Stimulated activated naive CD8-positive, alpha-beta T cell treated with anti-CD3 and anti-CD28 coated beads, Interleukin-15, amount 100 ng/mL, for 72 hours (primary cell): ENCODE results near the gene ZCCHC14.

Experiments
- ATAC-seq: fragments of 150-1000 bp; cut with Tn5 transposase; 2 replicates; pipeline ENCODE4 v1.10.0; 2021; ENCODE audit warnings: mild to moderate bottlenecking, moderate library complexity
- DNase-seq, 2 donors: peaks; one replicate each; pipeline ENCODE4 v3.0.0; 2021 to 2022
- H3K27ac Mint-ChIP-seq, 2 donors: one replicate each; pipeline ENCODE4 v1.8.0; 2022; ENCODE audit warnings: mild to moderate bottlenecking in 2 of 2, mixed read lengths in 2 of 2, moderate library complexity in 2 of 2
- H3K27me3 Mint-ChIP-seq: one replicate; pipeline ENCODE4 v1.8.0; 2022; ENCODE audit warnings: mixed read lengths
- H3K4me1 Mint-ChIP-seq: one replicate; pipeline ENCODE4 v1.8.0; 2022; ENCODE audit warnings: mild to moderate bottlenecking, mixed read lengths
- H3K4me3 Mint-ChIP-seq, 2 donors: one replicate each; pipeline ENCODE4 v1.8.0; 2022; ENCODE audit warnings: mild to moderate bottlenecking in 2 of 2, mixed read lengths in 2 of 2, moderate library complexity in 1 of 2
- H3K9me3 Mint-ChIP-seq, 2 donors: one replicate each; pipeline ENCODE4 v1.8.0; 2022; ENCODE audit warnings: mixed read lengths in 2 of 2

Gene ZCCHC14

DNA sequence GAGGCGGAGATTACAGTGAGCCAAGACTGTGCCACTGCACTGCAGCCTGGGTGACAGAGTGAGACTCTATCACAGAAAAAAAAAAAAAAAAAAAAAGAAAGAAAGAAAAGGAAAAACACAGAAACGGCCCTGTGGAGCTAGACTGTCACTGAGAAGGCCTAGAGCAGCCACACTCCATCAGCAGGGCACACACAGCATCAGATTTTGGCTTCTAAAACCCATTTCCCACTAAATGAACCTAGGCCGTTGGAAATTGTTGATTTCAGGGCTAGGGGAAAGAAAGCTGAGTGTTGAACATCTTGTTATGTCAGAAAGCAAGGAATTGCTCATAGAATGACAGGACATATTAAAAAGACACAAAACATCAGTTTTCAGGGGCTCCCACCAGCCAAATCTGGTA lies 48.9 kb downstream of the ZCCHC14 start:
- ATAC-seq (no peak), DNase-seq (no peak)
- Mint-ChIP-seq H3K9me3 (no peaks in the 10 kb centered on the region), H3K27ac (no peak overlapping the region), H3K4me3 (no peak overlapping the region), H3K27me3 (no peaks in the 10 kb centered on the region), H3K4me1 (no peaks in the 10 kb centered on the region)

DNA sequence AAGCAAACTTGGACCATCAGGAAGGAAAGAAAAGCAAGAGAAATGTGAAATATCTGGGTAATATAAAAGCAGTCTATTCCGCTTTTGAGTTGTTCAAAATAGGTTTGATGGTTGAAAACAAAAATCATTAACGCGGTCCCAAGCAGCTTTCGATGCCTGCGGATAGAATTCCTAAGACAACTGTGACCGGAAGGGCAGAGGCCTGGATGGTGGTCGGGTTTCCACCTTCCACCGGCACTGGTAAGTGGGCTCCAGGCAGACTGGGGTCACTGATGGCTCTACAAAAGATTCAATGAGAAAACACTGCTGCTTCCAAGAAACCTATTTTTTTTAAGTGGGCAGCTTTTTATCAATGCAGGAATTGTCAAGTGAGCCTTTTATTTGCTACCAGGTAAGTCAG lies 49.8 kb downstream of the ZCCHC14 start:
- H3K4me1 Mint-ChIP-seq = peaks cover 3% of the 10 kb centered on the region
- H3K9me3 Mint-ChIP-seq = no peaks in the 10 kb centered on the region
- DNase-seq = no peak
- H3K27ac Mint-ChIP-seq = no peak overlapping the region
- no peak overlapping the region for H3K4me3 Mint-ChIP-seq
- no peak for ATAC-seq
- H3K27me3 Mint-ChIP-seq = no peaks in the 10 kb centered on the region

DNA sequence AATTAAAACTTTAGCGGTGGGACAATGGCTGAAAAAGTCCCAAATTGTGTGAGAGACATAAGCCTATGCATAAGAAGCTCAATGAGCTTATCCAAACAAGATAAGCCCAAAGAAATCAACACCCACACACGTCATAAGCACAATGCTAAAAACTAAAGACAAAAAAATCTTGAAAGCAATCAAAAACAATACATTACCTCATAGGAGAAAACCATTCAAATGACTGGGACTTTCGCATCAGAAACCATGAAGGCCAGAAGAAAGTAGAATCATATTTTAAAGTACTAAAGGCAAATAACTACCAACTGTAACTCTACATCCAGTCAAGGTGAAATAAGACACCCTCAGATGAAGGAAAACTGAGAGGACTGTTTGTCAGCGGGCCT lies 50.2 kb downstream of the ZCCHC14 start:
- Mint-ChIP-seq H3K4me3 (no peak overlapping the region), H3K4me1 (peaks cover 6% of the 10 kb centered on the region), H3K27me3 (no peaks in the 10 kb centered on the region), H3K9me3 (no peaks in the 10 kb centered on the region), H3K27ac (no peak overlapping the region)
- DNase-seq (no peak), ATAC-seq (no peak)

DNA sequence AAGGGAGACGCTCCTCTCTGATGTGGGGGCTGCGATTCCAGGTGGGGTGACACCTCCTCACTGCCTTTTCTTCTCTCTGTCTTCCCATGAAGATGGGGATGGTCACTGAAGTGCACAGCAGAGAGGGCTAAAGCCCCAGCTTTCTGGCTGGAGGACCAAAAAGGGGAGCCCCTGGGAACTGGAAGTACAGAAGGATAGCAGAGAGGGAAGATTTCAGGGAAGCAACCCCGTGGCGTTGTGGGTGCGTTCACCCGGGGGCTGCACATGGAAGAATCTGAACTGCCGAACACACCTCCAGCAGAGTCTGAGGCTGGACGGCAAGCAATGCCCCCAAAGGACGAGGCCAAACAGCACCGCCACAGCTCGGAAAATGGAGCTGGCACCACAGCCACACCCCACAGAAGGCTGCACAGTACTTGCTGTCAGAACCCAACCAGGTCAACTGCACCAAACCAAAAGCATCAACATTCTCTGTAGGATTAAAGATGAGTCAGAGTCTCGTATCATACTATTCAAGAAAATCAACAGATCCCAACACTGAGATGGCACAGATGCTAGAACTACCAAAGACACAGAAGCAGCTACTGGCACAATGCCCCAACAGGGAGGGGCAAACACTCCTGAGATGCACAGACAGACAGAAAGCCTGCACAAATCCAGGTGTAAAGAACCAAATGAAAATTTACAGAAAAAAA lies 50.8 kb downstream of the ZCCHC14 start:
- Mint-ChIP-seq H3K4me1 (peaks cover 10% of the 10 kb centered on the region), H3K27me3 (no peaks in the 10 kb centered on the region), H3K27ac (no peak overlapping the region), H3K4me3 (no peak overlapping the region), H3K9me3 (no peaks in the 10 kb centered on the region)
- DNase-seq = no peak
- ATAC-seq = peak; percentile 37

DNA sequence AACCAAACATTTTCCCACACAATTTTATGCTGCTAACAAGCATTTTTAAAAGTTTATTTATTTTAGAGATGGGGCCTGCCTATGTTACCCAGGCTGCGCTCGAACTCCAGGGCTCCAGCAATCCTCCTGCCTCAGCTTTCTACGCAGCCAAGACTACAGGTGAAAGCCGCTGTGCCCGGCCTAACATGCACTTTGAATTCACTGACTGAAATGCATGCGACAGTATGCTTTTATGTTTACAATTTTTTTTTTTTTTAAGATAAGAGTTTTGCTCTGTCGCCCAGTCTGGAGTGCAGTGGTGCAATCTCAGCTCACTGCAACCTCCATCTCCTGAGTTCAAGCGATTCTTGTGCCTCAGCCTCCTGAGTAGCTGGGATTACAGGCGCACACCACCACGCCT lies 52.9 kb downstream of the ZCCHC14 start:
- no peaks in the 10 kb centered on the region for H3K9me3 Mint-ChIP-seq
- peaks cover 31% of the 10 kb centered on the region for H3K4me1 Mint-ChIP-seq
- H3K4me3 Mint-ChIP-seq = no peak overlapping the region
- DNase-seq (no peak), ATAC-seq (no peak)
- no peak overlapping the region for H3K27ac Mint-ChIP-seq
- no peaks in the 10 kb centered on the region for H3K27me3 Mint-ChIP-seq

DNA sequence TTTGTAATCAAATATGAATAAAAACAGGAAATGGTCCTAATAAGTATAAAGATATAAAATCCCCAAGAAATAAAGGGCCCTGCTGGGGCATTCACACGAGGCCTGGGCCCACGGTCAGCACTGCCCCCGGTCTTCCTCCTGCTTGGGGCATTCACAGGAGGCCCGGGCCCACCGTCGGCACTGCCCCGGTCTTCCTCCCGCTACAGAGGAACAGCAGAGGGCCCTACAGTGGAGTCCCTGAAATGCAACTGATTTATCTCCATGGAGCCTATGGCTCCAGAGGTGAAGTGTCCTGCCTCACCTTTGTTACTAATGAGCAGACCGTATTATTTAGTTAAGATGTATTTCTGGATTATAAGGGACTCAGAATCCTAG lies 54.2 kb downstream of the ZCCHC14 start:
- Mint-ChIP-seq H3K27ac (no peak overlapping the region), H3K4me1 (peaks cover 33% of the 10 kb centered on the region), H3K4me3 (no peak overlapping the region), H3K27me3 (no peaks in the 10 kb centered on the region), H3K9me3 (no peaks in the 10 kb centered on the region)
- ATAC-seq (no peak), DNase-seq (no peak)

DNA sequence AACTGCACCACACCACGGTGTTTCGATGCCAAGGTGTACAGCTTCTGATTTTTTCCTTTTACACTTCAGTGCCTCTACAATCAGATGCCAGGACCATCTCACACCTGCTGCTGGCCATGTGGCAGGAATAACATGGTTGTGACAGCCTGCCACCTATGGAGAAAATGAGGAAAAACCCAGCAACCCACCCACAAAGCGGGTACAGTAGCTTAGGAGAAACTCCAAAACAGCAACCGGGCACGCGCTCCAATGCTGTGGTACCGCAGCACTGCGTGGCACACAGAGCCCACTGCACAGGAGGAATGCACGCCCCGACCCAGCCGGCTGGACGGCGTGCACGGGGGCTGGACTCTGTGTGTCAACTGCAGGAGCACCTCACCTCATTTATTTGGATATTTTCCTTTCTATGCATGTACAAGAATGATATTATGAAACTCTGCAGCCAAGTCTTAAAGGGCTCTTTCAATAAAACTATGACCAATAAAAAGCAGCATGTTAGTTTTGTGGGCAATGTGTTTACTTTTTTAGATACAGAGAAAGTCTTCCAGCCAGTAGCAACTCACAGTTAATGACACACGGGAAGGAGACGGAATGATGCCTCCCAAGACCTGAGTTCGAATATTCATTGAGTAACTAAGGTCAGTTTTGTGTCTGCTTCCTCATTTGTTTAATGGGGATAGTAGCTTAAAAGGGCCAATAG lies 54.8 kb downstream of the ZCCHC14 start:
- no peak for DNase-seq
- Mint-ChIP-seq H3K27me3 (no peaks in the 10 kb centered on the region), H3K4me3 (no peak overlapping the region), H3K27ac (no peak overlapping the region), H3K9me3 (no peaks in the 10 kb centered on the region), H3K4me1 (peaks cover 33% of the 10 kb centered on the region)
- ATAC-seq = no peak

DNA sequence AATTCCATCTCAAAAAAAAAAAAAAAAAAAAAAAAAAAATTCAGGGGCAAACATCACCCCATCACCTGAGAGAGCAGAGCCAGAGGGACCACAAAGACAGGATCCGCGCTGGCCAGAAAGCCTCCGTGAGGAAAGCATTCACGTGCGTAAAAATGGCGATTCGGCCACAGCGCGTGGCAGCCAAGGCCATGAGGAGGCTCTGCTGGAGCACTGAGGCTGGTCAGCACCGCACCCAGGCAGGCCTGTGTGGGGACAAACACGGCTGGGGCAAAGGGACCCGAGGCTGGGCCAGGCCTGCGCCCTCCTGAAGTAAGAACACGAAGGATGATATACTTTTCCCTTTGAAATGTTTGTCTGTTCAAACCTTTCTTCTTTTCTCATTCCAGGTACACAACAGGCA lies 55.5 kb downstream of the ZCCHC14 start:
- no peak overlapping the region for H3K4me3 Mint-ChIP-seq
- no peaks in the 10 kb centered on the region for H3K9me3 Mint-ChIP-seq
- H3K27ac Mint-ChIP-seq = no peak overlapping the region
- ATAC-seq (no peak), DNase-seq (no peak)
- H3K4me1 Mint-ChIP-seq = peaks cover 33% of the 10 kb centered on the region
- H3K27me3 Mint-ChIP-seq = no peaks in the 10 kb centered on the region

DNA sequence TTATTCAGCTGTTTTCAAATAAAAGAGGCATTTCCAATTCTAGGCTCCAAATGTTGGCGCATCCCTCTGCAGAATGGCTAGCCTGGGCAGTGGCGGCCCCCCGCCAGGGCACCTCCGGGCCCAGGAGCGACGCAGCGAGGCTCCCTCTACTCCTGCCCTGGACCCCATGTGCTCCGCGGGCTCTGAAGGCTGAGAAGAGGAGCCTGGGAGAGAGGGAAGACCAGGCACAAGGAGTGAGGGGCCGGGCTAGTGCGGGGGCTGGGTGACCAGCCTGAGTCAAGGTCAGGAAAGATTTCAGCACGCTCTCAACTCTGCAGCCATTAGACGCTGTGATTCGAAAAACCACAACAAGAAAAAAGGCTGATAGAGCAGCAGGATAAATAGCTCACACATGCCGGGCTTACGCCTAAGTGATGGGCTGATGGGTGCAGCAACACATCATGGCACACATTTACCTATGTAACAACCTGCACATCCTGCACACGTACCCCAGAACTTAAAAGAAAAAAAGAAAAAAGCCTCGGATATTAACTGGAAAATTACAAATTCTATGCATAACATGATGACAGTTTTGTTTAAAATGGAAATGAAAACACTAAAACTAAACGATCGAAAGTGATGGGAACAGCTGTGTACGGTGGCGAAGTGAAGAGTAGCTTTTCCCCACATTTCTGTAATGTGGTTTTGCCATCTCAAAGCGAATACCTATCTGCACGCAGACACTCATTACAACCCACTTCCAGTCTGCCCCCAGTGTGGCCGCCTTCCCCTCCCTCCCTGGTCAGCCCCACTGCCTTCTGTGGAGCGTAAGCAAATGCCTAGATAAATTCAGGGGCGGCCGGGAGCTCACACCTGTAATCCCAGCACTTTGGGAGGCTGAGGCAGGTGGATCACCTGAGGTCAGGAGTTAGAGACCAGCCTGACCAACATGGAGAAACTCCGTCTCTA lies 56.3 kb downstream of the ZCCHC14 start:
- H3K27me3 Mint-ChIP-seq = no peaks in the 10 kb centered on the region

DNA sequence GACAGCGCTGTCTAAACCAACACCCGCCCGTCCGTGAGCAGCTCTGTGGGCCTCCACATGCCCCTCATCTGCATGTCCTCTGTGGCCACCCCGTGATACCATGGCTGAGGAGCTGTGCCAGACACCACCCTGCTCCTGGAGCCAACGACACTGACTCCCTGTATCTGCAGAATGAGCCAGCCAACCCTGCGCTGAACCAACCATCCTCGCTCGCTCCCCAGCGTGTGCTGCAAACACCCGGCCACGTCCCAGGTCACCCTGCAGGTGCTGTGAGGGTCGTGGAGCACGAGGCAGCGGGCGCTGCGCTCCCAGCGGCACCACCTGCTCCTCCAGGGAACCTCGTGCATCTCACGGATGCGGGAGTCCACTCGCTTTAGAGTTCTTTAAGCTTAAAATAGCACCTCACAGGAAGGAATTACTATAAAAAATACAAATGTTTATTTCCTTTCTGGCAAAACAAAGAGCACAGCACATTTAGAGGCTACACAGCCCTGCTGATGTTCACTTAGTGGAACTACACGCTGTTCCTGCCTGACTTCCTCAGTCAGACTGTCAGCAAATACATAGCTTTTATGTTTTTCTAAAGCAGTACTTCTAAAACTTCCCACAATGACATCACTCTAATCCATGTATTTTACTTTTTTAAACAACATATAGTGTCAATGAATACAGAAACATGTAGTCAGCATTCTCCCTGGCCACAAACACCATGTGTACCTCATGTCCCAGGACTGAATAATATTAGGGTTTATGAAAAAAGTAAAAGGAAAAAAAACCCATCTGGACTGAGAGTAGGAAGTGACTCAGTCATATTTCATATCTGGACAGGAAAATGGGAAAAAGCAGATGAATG lies 57.2 kb downstream of the ZCCHC14 start:
- ATAC-seq = peak; percentile 13
- H3K27ac Mint-ChIP-seq = no peak overlapping the region

More for the DNA sequence above, 56.3 kb downstream of the ZCCHC14 start:
- Mint-ChIP-seq H3K4me3 (peak overlapping the region; percentile 52 to 62), H3K4me1 (peaks cover 33% of the 10 kb centered on the region), H3K27ac (peak overlapping the region in 1 of 2 donors; percentile 75), H3K9me3 (no peaks in the 10 kb centered on the region)
- peak; percentile 95 for ATAC-seq
- DNase-seq = peak; percentile 20 to 69

DNA sequence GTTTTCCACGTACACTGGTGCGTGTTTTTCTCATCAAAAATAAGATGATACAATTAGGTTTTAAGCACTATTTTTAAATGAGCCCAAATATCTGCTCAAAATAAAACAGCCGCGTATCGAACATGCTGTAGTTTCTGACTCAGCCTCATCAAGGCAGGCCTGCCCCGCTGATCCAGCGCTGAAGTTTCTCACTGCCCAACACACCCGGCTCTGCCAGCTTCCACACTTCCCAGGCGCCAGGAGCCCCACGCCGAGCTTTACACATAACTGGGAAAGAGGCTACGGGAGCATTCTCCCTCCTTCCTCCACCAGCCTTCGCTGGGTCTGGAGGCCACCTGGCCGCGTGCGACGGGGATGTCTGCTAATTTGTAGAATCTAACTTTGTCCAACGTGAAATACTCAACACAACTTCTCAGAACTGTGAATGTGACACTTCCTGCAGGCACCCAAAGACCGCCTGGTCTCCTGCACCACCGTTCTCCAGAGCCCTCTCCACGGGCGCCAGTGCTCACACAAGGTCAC lies 58.6 kb downstream of the ZCCHC14 start:
- DNase-seq (no peak), ATAC-seq (no peak)
- Mint-ChIP-seq H3K27me3 (no peaks in the 10 kb centered on the region), H3K27ac (no peak overlapping the region), H3K4me1 (peaks cover 35% of the 10 kb centered on the region), H3K4me3 (no peak overlapping the region), H3K9me3 (no peaks in the 10 kb centered on the region)

More for the DNA sequence above, 57.2 kb downstream of the ZCCHC14 start:
- no peaks in the 10 kb centered on the region for H3K27me3 Mint-ChIP-seq
- DNase-seq = no peak
- H3K4me3 Mint-ChIP-seq = peak overlapping the region; percentile 52 to 62
- no peaks in the 10 kb centered on the region for H3K9me3 Mint-ChIP-seq
- peaks cover 33% of the 10 kb centered on the region for H3K4me1 Mint-ChIP-seq

DNA sequence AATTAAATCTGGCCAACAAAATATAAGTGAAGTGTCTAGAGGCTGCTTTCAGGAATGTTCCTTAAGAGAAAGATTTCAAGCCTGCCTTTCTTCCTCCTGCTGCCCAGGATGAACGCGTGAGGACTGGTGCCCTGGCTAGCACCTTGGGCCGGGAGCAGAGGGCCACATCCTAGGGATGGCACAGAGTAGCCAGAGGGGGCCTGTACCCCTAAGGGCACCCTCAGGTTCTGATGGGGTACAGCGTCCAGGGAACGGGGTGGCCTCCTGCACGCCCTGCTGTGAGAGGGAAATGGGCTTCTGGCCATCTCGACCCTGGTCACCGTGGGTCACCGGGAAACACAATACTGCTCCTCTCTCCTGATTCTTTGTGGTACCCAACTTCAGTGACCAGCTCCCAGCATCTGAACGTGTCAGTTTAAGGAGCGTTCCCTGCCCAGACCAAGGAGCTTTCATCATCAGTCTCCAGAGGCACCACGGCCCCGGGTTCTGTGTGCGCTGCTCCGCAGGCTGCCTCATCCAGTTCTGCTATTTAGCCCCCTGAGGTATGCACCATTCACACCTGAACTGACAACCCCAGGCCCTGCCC lies 60.4 kb downstream of the ZCCHC14 start:
- Mint-ChIP-seq H3K9me3 (no peaks in the 10 kb centered on the region), H3K27ac (no peak overlapping the region), H3K4me3 (no peak overlapping the region)

DNA sequence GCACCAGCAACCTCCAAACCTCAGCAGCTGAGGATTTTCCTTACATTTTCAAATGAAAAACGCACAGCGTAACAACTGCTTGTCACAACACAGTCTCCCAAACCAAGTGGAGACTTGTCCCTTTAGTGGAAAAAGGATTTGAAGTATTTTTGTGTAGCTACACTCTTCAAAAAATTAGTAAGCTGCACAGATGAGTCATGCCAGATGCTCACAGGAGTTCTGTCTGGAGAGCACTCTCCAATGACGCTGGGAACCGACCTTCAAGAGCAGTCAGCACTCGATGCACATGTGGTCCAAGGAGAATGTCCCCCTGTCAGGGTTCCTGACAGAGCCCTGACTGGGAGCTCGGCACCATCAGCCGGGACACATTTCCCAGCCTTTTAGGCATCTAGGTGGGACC lies 60.9 kb downstream of the ZCCHC14 start:
- no peaks in the 10 kb centered on the region for H3K27me3 Mint-ChIP-seq
- DNase-seq (no peak), ATAC-seq (no peak)
- peaks cover 27% of the 10 kb centered on the region for H3K4me1 Mint-ChIP-seq
- no peak overlapping the region for H3K4me3 Mint-ChIP-seq
- no peak overlapping the region for H3K27ac Mint-ChIP-seq
- H3K9me3 Mint-ChIP-seq = no peaks in the 10 kb centered on the region

More for the DNA sequence above, 60.4 kb downstream of the ZCCHC14 start:
- ATAC-seq (no peak), DNase-seq (no peak)
- Mint-ChIP-seq H3K27me3 (no peaks in the 10 kb centered on the region), H3K4me1 (peaks cover 32% of the 10 kb centered on the region)

DNA sequence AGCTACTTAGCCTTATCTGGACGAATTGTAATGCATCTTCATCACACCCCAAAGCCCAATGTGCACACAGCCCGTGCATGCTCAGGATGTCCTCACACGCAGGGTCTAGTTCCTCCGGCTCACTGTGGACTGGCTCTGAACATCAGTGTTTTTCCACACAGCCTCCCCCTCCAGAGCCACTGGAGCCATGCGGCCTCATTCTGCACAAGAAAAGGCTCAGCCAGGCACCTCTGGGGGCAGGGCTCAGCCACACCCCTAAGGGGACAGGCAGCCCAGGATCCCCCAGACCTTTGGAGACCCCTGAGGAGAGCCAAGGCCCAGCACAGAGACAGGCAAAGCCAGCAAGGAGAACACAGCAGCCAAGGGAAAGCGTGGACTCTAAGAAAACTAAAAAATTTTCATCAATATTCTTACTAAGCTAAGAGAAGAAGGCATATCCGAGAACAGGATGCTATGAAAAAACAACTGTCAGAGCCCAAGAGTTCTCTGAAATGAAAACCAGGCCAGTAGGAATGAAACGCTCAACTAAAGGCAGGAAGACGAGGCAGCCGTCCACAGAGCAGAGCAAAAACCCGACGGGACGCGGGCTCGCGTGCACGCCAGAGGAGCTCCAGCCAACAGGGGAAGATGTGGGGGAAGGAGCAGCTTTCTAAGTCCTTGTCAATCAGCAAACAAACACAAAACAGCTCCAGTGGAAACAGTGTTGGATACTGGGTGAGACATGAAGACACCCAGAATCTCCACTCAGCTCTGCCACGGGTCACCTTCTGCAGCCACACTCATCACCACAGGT lies 66.2 kb downstream of the ZCCHC14 start:
- Mint-ChIP-seq H3K4me3 (no peak overlapping the region), H3K4me1 (peaks cover 6% of the 10 kb centered on the region), H3K9me3 (no peaks in the 10 kb centered on the region), H3K27me3 (no peaks in the 10 kb centered on the region), H3K27ac (no peak overlapping the region)
- no peak for ATAC-seq
- DNase-seq = no peak
